ENCODE measurements around the gene CACNA2D1.

Gene CACNA2D1

GRCh38 chr7:82291931-82292330 is 151.6 kb downstream of the CACNA2D1 start:
- no peak overlapping the region for H3K27ac ChIP-seq
- no peak for TF ChIP-seq CTCF (IDR thresholded peaks at IDR 0.05)

GRCh38 chr7:82289889-82290288 is 153.7 kb downstream of the CACNA2D1 start:
- TF ChIP-seq ZFX (IDR thresholded peaks at IDR 0.05; ENCODE audit: borderline replicate concordance), result no peak
- no peak for TF ChIP-seq CTCF (IDR thresholded peaks at IDR 0.05)
- no peak overlapping the region for H3K27ac ChIP-seq

DNA sequence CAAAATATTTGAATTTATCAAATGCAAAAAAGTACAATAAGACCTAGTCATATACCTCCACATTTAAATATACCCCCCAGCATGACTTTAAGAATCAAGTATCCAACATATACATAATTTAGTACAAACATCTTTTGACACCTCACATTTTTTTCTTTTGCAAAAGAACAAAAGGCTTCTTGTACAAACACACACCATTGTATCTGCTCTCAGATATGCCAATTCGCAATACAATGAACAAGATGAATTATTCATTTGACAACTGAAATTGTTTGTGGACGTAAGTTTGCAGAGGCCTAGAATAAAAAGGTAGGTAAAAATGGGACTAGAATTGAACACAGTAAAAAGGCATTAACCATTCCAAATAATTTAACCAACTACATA is 154.4 kb downstream of the CACNA2D1 start:
- no peak for TF ChIP-seq CTCF (IDR thresholded peaks at IDR 0.05)
- no peak for TF ChIP-seq ZFX (IDR thresholded peaks at IDR 0.05; ENCODE audit: borderline replicate concordance)
- no peak overlapping the region for H3K27ac ChIP-seq

GRCh38 chr7:82286798-82287140 is 156.8 kb downstream of the CACNA2D1 start:
- H3K27ac ChIP-seq, result no peak overlapping the region
- TF ChIP-seq ZFX (IDR thresholded peaks at IDR 0.05; ENCODE audit: borderline replicate concordance) (no peak), CTCF (IDR thresholded peaks at IDR 0.05) (no peak)

DNA sequence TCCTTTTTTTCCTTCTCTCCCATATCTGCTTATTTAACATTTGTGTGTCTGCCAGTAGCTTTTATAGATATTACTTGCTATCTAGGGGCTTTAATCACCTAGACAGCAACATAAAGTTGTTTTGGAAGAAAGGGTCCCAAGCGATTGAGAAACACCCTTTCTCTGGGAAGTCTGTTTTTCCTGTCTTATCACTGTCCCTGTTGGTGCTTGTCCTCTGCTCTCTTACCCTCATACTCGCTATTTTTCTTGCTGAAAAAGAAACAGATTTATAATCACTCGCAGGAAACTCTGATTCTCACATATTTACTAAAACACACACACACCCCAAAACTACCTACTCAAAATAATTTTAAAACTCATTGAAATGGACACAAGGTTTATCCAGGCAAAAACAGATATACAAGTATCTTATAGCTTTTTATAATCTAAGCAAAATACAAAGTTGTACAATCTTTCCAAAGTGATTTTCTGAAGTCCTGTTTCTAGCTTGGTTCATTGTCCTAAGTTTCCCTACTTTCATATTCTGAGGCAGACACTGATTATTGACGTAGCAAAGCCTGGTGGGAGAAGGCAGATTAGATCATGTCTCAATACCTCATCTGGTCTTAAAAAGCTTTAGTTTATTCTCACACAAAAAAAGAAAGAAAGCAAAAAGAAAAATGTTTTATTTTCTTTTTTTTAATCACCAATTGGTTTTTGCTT is 157.3 kb downstream of the CACNA2D1 start:
- no peak for TF ChIP-seq CTCF (IDR thresholded peaks at IDR 0.05)
- no peak for TF ChIP-seq ZFX (IDR thresholded peaks at IDR 0.05; ENCODE audit: borderline replicate concordance)
- H3K27ac ChIP-seq, result no peak overlapping the region

DNA sequence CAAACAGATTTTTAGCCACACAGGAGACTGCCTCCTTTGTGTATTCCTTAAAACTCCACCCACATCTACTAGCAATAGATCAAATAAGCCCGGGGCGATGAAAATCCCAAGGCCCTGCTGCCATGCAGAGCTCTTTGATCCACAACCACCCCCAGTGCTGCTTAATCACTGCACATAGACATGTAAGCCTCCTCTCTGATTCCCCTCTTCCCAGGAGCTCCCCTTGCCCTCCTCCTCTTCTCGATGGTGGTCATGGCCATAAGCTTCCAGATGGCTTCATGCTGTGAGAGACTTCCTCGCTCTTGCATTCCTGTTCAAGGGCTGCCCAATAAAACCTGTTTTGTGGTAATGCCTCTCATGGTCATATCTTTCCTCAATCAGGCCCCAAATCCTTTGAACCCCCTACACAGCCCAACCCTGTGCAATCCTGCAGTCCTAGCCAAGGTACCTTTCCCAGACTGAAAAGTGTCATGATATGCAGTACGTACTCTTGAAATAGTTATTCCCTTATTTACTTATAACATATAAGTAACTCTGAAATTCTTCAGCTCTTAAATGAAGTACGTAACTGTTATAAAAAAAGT is 158.5 kb downstream of the CACNA2D1 start:
- TF ChIP-seq CTCF (IDR thresholded peaks at IDR 0.05), result no peak
- no peak overlapping the region for H3K27ac ChIP-seq

GRCh38 chr7:82275342-82275741 is 168.2 kb downstream of the CACNA2D1 start:
- H3K27ac ChIP-seq, result no peak overlapping the region
- TF ChIP-seq ZFX (IDR thresholded peaks at IDR 0.05; ENCODE audit: borderline replicate concordance), result no peak

DNA sequence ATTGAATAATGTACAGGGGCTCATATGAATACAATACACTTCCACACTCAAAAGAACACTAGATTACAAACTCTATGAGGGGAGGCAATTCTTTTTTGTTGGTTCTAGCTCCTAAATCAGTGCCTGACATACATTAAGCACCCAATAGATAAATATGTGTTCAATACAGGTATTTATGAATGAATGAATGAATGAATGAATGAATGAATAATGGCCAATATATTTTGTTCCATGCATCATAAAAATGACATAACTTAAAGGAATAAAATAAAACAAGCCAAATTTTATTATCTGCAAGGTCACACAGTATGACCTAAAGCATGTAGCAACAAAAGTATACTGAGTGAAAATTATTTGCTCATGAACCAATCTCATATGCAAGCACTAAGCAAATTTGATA is 168.9 kb downstream of the CACNA2D1 start:
- TF ChIP-seq CTCF (IDR thresholded peaks at IDR 0.05) (no peak), ZFX (IDR thresholded peaks at IDR 0.05; ENCODE audit: borderline replicate concordance) (no peak)
- H3K27ac ChIP-seq, result no peak overlapping the region

Measured in 22Rv1 (cell line).